Head of caudate nucleus (tissue), 42 donors: ENCODE measurements around the gene ANKRD45.
"Not testable (repeated sequence)": the region's sequence is repeated elsewhere in the genome, so short reads cannot be mapped to it uniquely, and the experiment has no call there.

Experiments used
- DNase-seq, 42 donors: peaks; one replicate each; pipeline versions ENCODE4 v3.0.0 to v3.0.0-alpha.2; 2020 to 2021; ENCODE audit warnings: mixed read lengths in 7 of 42
- intact Hi-C: fragments of 100-400 bp; cut with DNase I; formaldehyde crosslinking; loops from one replicate; pipeline ENCODE4 v1.15.0; 2022

The ANKRD45 gene

DNA sequence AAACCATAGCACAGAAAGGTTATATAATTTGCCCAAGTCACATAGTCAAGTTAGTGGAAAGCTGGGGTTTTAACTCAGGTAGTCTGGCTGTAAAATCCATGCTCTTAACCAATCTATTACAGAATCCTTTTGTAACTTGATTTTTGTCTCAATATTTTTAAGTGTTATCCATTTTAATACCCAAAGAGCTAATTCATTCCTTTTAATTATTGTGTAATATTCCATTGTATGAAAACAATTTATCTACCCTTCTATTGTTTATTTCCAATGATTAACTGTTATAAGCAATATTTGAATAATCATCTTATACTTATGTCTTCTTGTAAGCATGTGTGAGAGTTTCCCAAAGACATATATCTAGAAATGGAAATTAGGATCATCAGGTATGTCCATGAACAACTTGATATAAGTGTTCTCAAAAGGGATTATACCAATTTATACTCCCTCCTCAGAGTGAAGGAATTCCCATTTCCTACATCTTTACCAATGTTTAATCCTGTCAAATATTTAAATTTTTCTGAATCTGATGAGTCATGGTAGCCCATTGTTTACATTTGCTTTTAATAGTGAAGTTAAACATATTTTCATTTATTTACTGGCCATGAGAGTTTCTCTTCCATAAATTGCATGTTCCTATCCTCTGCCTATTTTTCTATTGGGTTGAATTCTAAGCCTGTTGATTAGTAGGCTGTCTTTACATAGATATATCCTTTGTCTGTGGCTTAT, 20.6 kb downstream of the ANKRD45 start:
- DNase-seq: no peak
- intact Hi-C loops: no loop called here

DNA sequence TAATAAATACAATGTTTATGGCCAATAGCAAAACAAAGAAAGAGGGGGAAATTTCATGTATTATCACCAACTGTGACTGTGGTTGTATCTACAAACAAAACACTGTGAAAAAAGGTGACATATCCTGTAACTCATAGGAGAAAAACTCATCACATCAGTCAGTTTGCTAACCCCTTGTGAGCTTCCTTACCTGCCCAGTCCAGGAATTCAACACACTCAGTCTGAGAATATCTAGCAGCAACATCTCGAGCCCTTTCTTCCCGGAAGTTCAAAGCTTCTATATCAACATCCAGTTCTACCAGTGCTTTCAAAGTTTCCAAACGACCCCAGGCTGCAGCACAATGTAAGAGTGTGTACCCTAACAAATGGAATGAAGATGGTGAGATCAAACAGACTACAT, 23.0 kb downstream of the ANKRD45 start:
- no peak for DNase-seq
- intact Hi-C loops: no loop called here

DNA sequence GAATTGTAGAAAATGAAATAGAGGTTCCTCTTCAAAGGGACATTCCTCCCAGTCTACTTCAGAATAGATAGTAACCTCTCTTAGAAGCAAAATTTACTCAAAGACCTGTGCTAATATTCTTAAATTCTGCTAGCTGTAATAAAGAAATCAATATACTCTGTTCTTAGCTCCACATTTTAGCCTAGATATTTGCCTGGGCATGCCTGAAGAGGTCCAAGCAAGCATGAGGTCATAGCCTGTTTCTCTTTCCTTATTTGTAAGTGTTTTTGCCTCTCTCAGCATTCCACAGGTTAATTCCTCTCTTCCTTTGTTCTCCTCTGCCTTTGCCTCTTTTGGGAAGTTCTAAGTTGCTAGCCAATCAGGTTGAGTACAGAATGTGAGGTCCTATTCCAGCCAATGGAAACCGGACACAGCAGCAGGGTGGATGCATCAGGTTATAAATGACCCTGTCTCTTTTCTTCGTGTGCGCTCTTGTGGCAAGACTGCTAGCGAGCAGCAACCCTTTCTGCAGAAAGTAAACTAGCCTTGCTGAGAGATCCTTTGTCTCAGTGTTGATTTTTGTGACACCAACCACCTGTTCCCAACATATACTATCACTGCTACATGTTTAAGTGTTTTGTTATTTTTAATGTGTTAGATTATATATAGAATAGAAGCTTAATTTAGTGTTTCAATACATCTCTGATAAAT, 27.1 kb downstream of the ANKRD45 start:
- intact Hi-C loops, DNase-seq: not testable (repeated sequence)

DNA sequence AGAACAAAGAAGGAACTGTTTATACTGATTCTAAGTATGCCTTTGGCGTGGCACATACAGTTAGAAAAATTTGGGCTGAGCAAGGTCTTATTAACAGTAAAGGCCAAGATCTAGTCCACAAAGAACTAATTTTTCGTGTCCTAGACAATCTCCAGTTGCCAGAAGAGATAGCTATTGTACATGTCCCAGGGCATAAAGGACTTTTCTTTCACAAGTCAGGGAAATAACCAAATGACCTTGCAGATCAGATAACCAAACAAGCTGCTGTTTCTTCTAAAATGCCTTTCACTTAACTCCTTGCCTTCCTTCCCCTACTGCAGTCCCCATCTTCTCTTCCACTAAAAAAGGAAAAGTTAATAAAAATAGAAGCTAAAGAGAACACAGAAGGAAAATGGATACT, 30.5 kb downstream of the ANKRD45 start:
- intact Hi-C loops: no loop called here
- no peak for DNase-seq

DNA sequence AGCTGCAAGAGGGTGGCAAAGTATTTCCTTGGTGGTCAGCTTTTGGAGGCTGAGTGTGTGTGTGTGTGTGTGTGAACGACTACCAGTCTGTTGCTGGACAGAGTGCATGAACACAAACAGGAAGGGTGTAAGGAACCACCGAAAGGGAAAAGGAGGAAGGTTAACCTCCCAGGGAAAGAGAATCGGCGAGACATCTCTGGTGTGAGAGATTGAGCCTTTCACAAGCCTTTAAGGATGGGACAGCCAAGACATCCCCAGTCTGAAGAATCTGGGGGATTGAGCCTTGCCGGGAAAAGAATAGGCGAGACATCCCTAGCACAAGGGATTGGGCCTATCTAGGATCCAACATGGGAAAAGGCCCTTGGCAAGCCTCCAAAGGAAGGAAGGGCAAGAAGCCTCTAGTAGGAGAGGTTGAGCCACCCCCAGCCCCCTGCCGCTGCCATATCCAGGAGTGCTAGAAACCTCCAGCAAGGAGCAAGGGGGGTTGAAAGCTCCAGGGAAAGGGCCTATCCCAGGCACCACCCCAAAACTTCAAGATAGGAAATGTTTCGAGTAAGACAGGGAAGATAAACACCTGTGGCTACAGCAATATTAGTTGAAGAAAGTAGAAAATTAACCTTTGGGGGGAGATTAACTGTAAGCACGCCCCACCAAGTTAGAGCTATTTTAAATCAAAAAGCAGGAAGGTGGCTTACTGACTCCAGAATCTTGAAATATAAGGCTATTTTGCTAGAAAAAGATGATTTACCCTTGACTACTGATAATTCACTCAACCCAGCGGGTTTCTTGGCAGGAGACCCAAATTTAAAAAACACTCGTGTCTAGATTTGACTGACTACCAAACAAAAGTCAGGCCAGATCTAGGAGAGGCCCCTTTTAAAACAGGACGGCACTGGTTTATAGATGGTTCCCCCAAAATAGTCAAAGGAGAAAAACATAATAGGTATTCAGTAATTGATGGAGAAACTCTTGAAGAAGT, 31.3 kb downstream of the ANKRD45 start:
- no peak for DNase-seq
- intact Hi-C loops: no loop called here

DNA sequence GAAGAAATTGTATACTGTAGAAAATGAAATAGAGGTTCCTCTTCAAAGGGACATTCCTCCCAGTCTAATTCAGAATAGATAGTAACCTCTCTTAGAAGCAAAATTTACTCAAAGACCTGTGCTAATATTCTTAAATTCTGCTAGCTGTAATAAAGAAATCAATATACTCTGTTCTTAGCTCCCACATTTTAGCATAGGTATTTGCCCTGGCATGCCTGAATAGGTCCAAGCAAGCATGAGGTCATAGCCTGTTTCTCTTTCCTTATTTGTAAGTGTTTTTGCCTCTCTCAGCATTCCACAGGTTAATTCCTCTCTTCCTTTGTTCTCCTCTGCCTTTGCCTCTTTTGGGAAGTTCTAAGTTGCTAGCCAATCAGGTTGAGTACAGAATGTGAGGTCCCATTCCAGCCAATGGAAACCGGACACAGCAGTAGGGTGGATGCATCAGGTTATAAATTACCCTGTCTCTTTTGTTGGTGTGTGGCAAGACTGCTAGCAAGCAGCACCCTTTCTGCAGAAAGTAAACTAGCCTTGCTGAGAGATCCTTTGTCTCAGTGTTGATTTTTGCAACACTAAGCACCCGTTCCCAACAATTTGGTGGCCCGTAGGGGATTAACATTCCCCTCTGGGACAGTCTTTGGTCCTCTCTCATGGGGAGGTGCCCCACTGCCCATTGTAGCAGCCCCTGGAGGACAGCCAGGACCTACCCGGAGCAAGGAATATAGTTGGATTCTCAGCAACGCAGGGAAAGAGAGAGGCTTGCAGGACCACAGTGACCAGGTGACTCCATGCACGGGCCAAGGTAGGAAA, 32.2 kb downstream of the ANKRD45 start:
- intact Hi-C loops, DNase-seq: not testable (repeated sequence)

DNA sequence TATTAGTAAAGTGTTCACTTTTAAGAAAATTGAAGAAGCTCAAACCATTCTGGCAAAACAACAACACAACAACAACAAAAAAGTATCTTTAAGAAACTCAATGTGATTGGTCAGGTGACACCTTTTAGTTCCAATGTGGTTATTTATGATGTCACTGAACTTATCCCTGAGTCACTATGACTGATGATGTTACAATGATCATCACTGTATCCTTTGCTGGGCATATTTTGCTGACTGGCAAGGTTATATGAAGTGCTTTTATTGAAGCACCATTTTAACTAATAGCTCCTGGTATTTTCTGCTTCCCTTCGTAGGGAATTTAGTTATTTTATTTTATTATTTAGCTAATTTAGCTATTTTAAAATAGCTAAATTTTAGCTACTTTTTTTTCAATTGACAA, 34.5 kb downstream of the ANKRD45 start, which contains the start of gene TEX50:
TEX50 (plus strand) TSS at position 223 of the 400 bp plus-strand sequence. CDS start 184 bp downstream, outside the sequence.
- intact Hi-C loops: no loop called here
- no peak for DNase-seq

DNA sequence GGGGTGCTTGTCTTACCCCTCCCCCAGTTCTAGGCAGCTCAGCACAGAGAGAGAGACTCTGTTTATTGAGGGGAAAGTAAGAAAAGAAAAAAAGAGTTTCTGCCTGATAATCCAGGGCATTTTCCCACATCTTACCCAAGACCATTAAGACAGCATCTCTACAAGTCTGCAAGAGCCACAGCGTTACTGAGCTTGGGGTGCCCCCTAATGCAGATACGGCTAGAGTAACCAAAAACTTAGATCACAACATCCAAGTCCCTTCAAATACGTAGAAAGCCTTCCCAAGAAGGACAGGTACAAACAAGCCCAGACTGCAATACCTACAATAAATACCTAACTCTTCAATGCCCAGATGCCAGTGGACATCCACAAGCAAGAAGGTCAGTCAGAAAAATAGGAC, 40.8 kb downstream of the ANKRD45 start:
- intact Hi-C loops: no loop called here
- DNase-seq: no peak

DNA sequence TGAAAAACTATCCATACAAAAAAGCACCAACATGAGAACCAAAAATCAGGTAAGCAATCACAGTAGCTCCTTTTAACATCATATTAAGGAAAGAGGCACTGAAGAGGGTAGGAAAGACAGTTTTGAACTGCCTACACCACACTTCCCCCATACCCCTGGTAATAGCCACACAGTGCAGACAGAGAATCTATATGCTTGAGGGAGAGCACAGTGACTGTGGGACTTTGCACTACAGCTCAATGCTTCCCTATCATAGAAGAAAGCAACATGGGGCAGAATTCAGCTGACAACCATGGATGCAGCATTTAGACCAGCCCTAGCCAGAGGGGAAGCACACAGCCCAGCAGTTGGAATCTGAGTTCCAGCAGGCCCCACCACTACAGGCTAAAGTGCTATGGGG, 42.4 kb downstream of the ANKRD45 start:
- intact Hi-C loops: no loop called here
- no peak for DNase-seq

DNA sequence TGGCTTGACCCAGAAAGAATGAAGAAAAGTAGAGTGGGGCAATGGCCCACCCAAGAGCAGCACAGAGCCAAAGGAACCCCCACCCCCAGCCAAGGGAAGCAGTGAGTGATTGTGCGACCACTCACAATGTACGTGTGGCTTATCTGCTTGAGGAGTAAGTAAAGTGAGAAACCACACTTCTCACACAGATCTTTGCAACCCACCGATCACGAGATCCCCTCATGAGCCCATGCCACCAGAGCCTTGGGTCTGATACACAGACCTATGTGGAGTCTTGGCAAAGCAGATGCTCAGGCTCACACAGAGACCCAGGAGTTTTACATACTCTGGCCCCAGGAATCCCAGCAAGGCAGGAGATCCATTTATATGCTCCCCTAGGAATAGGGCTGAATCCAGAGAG, 52.8 kb downstream of the ANKRD45 start:
- DNase-seq: no peak
- intact Hi-C loops: no loop called here

DNA sequence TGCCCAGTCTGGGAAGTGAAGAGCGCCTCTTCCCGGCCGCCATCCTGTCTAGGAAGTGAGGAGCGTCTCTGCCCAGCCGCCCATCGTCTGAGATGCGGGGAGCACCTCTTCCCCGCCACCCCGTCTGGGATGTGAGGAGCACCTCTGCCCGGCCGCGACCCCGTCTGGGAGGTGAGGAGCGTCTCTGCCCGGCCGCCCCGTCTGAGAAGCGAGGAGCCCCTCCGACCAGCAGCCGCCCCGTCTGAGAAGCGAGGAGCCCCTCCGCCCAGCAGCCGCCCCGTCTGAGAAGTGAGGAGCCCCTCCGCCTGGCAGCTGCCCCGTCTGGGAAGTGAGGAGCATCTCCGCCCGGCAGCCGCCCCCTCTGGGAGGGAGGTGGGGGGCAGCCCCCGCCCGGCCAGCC, 56.6 kb downstream of the ANKRD45 start:
- intact Hi-C loops, DNase-seq: not testable (repeated sequence)

DNA sequence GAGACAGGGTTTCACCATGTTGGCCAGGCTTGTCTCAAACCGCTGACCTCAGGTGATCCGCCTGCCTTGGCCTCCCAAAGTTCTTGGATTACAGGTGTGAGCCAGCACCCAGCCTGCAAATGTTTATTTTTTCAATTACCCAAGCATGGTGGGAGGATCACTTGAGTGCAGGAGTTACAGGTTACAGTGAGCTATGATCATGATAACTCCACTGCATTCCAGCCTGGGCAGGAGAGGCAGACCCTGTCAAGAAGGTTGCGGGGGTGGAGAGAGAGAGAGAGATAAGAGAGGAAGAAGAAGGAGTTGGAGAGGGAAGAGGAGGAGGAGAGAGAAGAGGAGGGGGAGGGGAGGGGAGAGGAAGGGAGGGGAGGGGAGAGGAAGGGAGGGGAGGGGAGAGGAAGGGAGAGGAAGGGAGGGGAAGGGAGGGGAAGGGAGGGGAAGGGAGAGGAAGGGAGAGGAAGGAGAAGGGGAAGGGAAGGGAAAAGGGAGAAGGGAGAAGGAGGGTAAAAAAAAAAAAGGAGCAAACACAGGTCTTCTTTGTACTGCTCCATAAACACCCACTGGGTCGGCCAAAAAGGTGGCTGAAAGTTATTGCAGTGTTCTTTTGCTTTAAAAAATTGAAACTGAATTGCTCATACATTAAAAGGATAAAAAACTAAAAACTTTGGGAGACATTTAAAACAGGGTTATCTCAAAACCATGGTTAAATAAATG, 61.0 kb downstream of the ANKRD45 start:
- intact Hi-C loops: no loop called here
- DNase-seq: no peak

DNA sequence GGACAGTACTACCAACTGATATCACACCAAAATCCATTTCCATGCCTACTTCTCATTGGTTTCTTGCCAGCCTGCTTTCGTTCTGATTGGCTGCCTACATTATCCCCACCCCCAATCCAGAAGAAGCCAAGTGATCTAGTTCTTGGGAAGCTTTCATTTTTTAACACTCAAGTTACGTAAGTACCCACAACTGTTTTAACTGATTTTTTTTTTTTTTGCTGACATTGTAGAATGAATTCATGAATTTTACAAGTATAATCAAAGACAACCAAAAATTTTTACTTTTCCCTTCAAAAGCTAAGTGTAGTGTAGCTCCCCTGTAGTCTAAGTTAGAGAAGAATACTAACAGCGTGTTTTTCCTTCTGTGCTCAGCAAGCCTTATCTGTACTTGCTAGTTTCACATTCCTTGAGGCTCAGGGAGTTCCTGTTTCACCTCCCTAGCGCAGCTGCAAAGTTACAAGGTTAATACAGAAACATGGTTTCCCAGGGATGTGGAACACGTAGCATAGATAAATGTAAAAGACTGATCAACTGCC, 66.5 kb downstream of the ANKRD45 start, which contains the start of gene SLC9C2:
SLC9C2 (minus strand) TSS at position 17 of the 536 bp plus-strand sequence. CDS start 1,296 bp downstream, outside the sequence.
- intact Hi-C loops: no loop called here
- peak in 1 of 42 donors; percentile 3 for DNase-seq

DNA sequence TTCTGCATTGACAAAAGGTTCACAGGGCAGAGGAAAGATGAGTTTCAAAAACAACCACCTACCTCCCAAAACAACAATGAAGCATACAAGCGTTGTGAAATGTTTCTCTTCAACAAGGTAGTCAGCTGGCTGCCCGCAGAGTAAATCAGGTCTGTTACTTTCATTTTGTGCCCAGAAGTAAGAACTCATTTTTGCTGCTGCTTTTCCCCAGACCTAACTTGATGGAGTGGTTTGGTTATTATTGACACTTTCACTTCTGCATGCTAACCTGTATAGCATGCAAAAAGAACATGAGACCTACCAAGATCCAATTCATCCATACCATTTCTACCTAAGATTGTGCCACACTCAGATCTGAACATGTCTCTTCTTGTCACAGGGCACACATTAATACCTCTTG, 68.1 kb downstream of the ANKRD45 start:
- intact Hi-C loops: no loop called here
- no peak for DNase-seq

DNA sequence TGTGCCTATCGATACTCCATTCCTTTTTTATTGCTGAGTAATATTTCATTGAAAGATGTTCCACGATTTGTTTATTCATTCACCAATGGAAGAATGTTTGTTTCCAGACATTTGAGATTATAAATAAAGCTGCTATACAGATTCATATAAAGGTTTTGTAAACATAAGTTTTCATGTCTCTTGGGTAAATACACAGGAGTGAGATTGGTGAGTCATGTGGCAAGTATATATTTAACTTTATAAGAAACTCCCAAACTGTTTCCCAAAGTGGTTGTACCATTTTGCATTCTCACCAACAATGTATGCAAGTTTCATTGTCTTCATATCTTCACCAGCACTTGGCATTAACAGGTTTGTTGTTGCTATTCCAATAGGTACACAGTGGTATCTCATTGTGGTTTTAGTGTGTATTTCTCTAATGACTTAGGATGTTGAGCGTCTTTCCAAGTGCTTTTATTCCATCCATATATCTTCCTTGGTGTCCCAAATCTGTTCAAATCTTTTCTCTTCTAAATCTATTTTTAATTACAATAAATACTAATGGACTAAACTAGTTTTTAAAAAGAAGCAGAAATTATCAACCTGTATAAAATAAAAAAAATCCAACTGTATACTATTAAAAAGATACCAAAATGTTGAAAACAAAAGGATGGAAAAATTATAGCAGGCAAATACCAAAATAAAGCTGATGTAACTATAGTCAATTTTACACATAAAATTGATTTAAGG, 73.4 kb downstream of the ANKRD45 start:
- no peak for DNase-seq
- intact Hi-C loops: no loop called here

DNA sequence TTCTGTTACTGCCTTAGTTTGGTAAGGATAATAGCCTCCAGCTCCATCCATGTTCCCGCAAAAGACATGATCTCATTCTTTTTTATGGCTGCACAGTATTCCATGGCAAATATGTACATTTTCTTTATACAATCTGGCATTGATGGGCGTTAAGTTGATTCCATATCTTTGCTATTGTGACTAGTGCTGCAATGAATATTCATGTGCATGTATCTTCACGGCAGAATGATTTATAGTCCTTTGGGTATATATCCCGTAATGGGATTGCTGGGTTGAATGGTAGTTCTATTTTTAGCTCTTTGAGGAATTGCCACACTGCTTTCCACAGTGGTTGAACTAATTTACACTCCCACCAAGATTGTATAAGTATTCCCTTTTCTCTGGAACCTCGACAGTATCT, 78.5 kb downstream of the ANKRD45 start:
- DNase-seq, intact Hi-C loops: not testable (repeated sequence)

DNA sequence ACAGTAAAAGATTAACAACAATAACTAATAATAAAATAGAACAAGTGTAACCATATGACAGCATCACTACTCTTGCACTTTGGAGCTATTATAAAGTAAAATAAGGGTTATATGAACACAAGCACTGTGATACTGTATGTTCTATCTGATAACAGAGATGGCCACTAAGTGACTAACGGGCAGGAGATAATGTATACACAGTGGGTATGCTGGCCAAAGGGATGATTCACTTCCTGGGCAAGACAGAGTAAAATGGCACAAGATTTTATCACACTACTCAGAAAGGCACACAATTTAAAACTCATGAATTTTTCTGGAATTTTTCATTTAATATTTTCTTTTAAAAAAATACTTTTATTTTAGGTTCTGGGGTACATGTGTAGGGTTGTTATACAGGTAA, 79.1 kb downstream of the ANKRD45 start:
- intact Hi-C loops: no loop called here
- no peak for DNase-seq
